ENCODE measurements around the gene CNKSR1.

Gene CNKSR1

GRCh38 chr1:26184086-26184485 lies 6.8 kb downstream of the CNKSR1 start:
- no peak for DNase-seq (ENCODE audit: low read depth in 3 of 3)

DNA sequence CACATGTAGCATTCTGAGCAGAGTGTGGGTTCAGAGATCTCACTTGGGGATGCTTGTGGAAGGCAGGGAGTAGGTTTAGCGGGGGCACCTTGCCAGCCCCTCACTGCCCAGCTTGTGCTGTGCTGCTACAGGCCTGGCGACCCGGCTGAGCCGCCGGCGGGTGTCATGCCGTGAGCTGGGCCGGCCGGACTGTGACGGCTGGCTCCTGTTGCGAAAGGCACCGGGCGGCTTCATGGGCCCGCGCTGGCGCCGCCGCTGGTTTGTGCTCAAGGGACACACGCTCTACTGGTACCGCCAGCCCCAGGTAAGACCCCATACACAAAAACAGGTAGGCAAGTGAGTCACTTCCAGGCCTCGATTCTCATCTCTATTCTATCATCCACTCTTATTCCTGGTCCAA lies 7.6 kb downstream of the CNKSR1 start:
- no peak for DNase-seq (ENCODE audit: low read depth in 3 of 3)

- DNase-seq (ENCODE audit: low read depth in 3 of 3): no peak
These were observed 10.6 kb downstream of the CNKSR1 start for GRCh38 chr1:26187882-26188281.

GRCh38 chr1:26188477-26188876 lies 11.2 kb downstream of the CNKSR1 start:
- no peak for DNase-seq (ENCODE audit: low read depth in 3 of 3)

- DNase-seq (ENCODE audit: low read depth in 3 of 3): no peak
These were observed 12.0 kb downstream of the CNKSR1 start for GRCh38 chr1:26189331-26189730.

DNA sequence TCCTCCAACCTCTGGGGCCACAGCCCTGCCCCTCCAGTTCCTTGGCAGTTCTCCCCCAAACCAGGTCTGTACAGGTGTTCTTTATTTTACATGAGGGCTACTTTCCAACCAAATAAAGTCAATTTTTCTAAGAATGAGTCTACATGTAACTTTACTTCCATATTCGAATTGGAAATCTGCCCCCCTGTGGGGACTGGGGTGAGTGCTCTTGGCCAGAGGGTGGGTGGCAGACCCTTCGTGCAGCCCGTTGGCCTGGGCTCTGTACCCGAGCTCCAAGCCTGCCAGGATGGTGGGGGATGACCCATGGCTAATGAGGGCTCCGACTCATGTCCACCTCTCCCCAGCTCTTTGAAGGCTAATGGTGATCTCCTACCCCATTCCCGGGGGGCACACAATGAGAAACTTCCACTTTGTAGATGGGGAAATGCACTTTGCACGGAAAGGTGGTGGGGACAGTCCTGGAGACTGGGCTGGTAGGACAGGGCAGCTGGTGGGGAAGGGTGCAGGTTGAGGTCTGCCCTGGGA lies 12.5 kb downstream of the CNKSR1 start:
- DNase-seq (ENCODE audit: low read depth in 3 of 3): no peak

DNA sequence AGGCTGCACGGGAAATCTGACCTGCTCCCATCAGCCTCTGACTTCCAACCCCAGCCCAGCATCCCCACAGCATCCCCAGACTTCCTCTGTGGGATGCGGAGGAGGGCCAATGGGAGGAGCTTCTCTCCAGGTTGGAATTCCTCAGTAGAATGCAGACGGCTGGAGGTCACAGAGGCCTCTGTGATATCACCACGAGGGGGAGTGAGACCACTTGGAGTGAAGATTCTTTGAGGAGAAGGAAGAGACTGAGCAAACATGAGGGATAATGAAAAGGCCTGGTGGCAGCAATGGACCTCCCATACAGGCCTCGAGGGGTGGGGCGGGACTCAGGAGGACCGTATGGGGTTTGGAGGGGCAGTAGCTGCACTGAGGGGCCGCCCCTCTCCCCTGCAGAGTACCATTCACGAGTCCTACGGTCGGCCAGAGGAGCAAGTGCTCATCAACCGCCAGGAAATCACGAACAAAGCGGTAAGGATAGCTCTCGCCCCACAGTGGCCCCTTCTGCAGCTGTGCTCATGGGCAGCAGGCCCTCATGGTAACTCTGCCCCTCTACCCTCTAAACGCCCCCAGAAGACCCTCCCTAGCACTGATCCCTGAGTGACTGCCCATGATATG lies 13.2 kb downstream of the CNKSR1 start, which contains the start of gene CATSPER4:
CATSPER4 (plus strand) TSS at position 230 of the 615 bp plus-strand sequence; CDS start at position 256, 26 bp downstream.
- no peak for DNase-seq (ENCODE audit: low read depth in 3 of 3)

DNA sequence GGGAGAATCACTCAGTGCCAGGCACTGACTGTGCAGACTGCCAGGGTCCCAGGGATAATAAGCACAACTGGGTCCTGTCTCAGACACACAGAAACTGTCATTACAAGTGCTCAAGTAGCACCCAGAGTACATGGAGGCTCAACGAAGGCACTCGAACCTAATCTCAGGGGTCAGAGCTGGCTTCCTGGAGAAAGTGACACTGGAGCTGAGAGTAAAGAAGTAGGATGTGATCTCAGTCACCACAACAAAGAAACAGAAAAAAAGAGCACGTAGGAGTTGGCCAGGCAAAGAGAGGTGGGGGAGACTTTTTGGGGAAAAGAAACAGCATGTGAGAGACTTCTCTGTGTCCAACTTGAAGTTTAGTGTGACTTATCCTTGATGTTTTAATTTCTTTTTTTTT lies 14.4 kb downstream of the CNKSR1 start:
- no peak for DNase-seq (ENCODE audit: low read depth in 3 of 3)

DNA sequence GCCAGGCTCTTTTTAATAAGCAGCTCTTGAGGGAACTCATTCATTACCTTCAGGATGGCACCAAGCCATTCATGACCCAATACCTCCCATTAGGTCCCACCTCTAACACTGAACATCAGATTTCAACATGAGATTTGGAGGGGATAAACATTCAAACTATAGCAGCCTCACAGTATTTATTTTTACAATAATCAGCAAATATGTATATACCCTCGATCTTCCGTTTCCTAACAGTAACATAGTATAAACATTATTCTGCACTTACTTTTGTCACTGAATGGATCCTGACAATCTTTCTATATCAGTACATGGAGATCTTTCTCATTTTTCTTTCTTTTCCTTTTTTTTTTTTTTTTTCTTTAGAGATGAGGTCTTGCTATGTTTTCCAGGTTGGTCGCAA lies 18.5 kb downstream of the CNKSR1 start:
- DNase-seq (ENCODE audit: low read depth in 3 of 3): no peak

DNA sequence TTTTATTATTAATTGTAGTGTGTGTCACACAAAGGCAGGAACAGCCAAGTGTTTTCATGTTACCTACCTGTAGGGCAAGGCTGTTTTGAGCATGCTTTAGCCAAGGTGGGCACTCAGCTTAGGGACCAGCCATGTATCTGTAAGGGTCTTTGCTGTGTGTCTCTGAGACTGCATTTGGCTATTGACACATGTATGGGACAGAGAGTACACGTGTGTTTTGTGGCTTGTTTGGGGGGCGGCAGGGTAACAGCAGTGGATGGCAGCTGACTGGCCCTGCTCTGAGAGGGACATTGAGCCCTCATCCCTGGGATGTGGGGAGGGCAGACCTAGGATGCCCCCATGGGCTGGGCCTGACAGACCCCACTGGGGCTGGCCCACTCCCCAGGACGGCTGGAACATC lies 20.0 kb downstream of the CNKSR1 start:
- DNase-seq (ENCODE audit: low read depth in 3 of 3): no peak

- DNase-seq (ENCODE audit: low read depth in 3 of 3): no peak
These were observed 20.5 kb downstream of the CNKSR1 start for GRCh38 chr1:26197813-26198212.

GRCh38 chr1:26200413-26200812 lies 23.1 kb downstream of the CNKSR1 start:
- DNase-seq (ENCODE audit: low read depth in 3 of 3): no peak

- DNase-seq (ENCODE audit: low read depth in 3 of 3): no peak
These were observed 26.5 kb downstream of the CNKSR1 start for GRCh38 chr1:26203642-26204318.

DNA sequence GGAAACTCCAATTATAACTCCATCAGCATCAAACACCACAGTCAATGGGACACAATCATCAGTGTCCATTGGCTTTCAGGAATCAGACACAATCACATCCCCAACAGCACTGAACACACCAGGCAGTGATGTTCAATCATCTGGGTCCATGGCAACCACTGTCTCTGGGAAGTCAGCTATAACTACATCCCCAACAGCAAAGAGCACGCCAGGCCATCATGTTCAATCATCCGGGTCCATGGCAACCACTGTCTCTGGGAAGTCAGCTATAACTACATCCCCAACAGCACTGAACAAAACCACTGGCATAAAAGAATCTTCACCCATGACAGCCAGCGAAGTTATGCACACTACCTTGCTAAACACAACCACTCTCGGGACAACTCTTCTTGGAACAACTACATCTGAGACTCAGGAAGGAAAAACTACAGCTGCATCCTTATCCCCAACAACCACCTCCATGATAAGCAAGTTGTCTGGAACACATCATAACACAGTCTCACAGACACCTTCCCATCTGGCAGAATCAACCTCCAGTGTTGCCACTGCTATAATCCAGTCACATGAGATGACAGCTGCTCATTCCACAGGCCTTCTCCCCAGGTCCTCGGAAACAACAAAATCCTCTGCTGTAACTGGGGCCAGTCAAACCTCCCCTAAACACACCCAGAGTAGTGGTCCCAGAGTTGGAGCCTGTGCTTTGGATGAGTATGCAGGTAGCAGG lies 33.0 kb downstream of the CNKSR1 start:
- DNase-seq (ENCODE audit: low read depth in 3 of 3): no peak

- no peak for DNase-seq (ENCODE audit: low read depth in 3 of 3)
These were observed 35.4 kb downstream of the CNKSR1 start for GRCh38 chr1:26212726-26213125.

DNA sequence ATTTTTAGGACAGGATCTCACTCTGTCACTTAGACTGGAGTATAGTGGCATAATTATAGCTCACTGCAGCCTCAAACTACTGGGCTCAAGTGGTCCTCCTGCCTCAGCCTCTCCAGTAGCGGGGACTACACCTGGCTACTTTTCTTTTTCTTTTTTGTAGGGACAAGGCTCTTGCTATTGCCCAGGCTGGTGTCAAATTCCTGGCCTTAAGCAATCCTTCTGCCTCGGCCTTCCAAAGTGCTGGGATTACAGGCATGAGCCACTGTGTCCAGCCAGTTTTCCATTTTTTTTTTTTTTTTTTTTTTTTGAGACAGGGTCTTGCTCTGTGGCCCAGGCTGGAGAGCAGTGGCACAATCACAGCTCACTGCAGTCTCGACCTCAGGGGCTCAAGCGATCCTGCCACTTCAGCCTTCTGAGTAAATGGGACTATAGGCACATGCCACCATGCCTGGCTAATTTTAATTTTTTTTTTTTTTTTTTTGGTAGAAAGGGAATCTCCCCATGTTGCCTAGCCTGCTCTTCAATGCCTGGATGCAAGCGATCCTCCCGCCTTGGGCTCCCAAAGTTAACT lies 36.1 kb downstream of the CNKSR1 start:
- no peak for DNase-seq (ENCODE audit: low read depth in 3 of 3)

- no peak for DNase-seq (ENCODE audit: low read depth in 3 of 3)
These were observed 38.0 kb downstream of the CNKSR1 start for GRCh38 chr1:26215246-26215645.

DNA sequence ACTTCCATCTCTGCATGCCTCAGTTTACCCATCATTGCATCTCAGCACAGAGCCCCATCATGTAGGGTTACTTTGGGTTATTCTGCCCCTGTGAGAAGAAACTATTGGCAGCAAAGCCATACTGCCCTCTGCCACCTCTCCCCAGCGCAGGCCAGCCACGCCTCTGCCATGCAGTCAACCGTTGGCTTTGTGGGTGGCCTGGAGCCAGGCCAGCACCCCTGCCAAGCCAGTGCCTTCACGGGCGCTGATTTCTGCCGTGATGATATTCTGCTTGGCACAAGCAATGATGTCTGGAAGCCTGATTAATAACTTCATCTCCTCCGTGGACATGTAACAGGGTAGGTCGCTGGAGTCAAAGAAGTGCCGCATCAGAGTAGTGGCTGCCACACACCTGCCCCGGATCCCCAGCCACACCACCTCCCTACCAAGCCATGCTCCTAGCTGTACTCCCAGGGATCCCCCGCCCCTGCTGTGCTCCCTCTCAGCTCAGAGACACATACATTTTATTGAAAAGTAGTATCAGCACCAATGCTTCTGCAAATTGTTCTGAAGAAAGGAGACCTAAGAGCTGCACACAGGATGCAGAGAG lies 41.7 kb downstream of the CNKSR1 start:
- no peak for DNase-seq (ENCODE audit: low read depth in 3 of 3)

DNA sequence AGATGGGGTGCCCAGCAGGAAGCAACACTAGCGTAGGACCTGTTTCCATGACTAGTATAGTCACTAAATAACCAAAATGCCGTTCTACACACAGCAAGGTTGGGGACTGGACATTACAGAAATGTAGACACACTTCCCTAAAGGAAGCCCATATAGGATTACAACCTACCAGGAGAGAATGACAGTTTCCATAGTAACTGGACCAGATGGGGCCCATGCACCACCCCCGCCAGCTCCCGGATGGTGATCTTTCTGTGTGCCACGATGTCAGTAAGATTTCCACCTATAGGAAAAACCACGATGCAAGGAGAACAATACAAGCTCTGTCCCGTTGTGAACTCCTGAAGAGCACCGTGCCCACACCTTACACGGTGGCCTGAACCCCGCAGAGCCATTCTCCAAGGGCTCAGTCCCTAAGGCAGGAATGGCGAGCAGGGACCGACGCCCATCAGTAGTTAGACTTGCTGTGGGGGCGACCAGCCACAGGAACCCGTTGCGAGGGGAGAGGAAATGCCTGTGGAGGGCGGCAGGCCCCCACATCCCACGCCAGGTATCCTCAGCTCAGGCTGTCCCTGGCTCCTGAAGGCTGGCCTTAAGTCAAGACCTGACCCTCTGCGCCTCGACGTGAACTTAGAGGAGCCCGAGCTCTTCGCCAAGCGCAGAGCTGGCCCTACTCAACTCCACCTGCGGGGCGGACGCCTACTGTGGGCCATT lies 43.1 kb downstream of the CNKSR1 start:
- no peak for DNase-seq (ENCODE audit: low read depth in 3 of 3)

GRCh38 chr1:26221094-26221493 lies 43.8 kb downstream of the CNKSR1 start:
- DNase-seq (ENCODE audit: low read depth in 3 of 3): no peak

DNA sequence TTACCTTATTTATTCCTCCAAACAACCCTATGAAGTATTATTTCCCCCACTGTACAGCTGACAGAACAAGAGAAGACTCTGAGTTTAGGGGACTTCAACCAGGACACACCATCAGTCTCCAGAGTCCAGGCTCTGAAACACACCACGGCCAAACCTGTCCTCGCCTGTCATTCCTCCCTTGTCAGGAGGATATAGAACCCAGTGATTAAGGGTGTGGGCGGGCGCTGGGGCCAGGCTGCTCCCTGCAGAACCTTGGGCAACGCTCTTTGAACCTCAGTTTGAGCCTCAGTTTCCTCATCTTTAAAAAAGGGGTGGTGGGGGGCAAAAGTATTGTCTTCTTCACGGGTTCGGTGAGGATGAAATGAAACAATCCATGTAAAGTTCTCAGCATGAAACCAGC lies 47.3 kb downstream of the CNKSR1 start:
- no peak for DNase-seq (ENCODE audit: low read depth in 3 of 3)

Measured in stimulated activated CD4-positive, alpha-beta T cell treated with anti-CD3 and anti-CD28 coated beads, TNF-alpha, amount 100 ng/mL, for 48 hours (primary cell).